Hypothalamus (tissue), 51 donors: ENCODE measurements around the gene PTPRN2.

ENCODE experiments used
- DNase-seq, 51 donors: peaks; one replicate each; lab custom pipeline; 2025; lab: John Stamatoyannopoulos, UW

PTPRN2 gene

GRCh38 chr7:157691586-157692459 lies 895.8 kb downstream of the PTPRN2 start:
- peak in 3 of 51 donors; percentile 24 to 63 (median 61) for DNase-seq

- peak in 45 of 51 donors; percentile 19 to 90 (median 71) for DNase-seq
Observed at GRCh38 chr7:157690833-157691585, 896.6 kb downstream of the PTPRN2 start.

- peak in 2 of 51 donors; percentile 60 to 66 for DNase-seq
Observed at GRCh38 chr7:157690058-157690832, 897.4 kb downstream of the PTPRN2 start.

- peak in 9 of 51 donors; percentile 5 to 66 (median 37) for DNase-seq
Observed at GRCh38 chr7:157689269-157690057, 898.2 kb downstream of the PTPRN2 start.

GRCh38 chr7:157688533-157689268 lies 898.9 kb downstream of the PTPRN2 start:
- DNase-seq, result no peak

GRCh38 chr7:157687845-157688532 lies 899.6 kb downstream of the PTPRN2 start:
- peak in 1 of 51 donors; percentile 28 for DNase-seq

- DNase-seq, result peak in 1 of 51 donors; percentile 34
Observed at GRCh38 chr7:157687158-157687557, 900.5 kb downstream of the PTPRN2 start.

- peak in 1 of 51 donors; percentile 34 for DNase-seq
Observed at GRCh38 chr7:157686285-157686894, 901.2 kb downstream of the PTPRN2 start.

- no peak for DNase-seq
Observed at GRCh38 chr7:157685430-157686284, 902.0 kb downstream of the PTPRN2 start.

GRCh38 chr7:157684909-157685429 lies 902.7 kb downstream of the PTPRN2 start:
- DNase-seq, result no peak

- peak in 5 of 51 donors; percentile 21 to 41 (median 36) for DNase-seq
Observed at GRCh38 chr7:157684157-157684908, 903.3 kb downstream of the PTPRN2 start.

- no peak for DNase-seq
Observed at GRCh38 chr7:157683747-157684156, 903.9 kb downstream of the PTPRN2 start.

GRCh38 chr7:157682946-157683746 lies 904.5 kb downstream of the PTPRN2 start:
- peak in 1 of 51 donors; percentile 35 for DNase-seq

GRCh38 chr7:157682064-157682945 lies 905.3 kb downstream of the PTPRN2 start:
- no peak for DNase-seq
